GM12873 (cell line): Measurements from ENCODE around the gene CHL1.

ENCODE experiments used
- TF ChIP-seq, protein P1 (sequence below): IDR thresholded peaks from 2 replicates; pipeline ENCODE4 v1.5.1; 2012; ENCODE audit warnings: low read depth, mild to moderate bottlenecking, moderate library complexity, low read length, control low read depth; ENCODE audit not compliant: insufficient read depth; ENCODE audit errors: missing control alignments

Gene CHL1

DNA sequence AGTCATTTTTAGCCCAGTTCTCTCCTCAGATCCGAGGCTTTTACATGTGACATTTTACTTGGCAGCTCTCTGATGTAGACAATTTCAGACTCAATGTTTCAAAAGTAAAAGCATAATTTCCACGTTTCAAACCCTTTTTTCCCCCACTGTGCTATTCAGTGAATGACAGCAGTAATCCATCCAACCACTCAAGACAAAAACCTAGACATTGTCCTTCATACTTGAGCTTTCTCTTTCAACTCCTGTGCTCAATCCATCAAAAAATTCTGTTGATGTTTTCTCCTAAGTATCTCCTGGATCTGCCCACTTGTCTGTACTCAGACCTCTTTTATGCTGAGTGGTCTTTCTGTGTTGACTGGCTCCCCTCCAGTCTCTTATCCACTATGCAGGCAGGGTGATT lies 214.7 kb downstream of the CHL1 start:
- TF ChIP-seq, protein P1, sequence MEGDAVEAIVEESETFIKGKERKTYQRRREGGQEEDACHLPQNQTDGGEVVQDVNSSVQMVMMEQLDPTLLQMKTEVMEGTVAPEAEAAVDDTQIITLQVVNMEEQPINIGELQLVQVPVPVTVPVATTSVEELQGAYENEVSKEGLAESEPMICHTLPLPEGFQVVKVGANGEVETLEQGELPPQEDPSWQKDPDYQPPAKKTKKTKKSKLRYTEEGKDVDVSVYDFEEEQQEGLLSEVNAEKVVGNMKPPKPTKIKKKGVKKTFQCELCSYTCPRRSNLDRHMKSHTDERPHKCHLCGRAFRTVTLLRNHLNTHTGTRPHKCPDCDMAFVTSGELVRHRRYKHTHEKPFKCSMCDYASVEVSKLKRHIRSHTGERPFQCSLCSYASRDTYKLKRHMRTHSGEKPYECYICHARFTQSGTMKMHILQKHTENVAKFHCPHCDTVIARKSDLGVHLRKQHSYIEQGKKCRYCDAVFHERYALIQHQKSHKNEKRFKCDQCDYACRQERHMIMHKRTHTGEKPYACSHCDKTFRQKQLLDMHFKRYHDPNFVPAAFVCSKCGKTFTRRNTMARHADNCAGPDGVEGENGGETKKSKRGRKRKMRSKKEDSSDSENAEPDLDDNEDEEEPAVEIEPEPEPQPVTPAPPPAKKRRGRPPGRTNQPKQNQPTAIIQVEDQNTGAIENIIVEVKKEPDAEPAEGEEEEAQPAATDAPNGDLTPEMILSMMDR: no peak

DNA sequence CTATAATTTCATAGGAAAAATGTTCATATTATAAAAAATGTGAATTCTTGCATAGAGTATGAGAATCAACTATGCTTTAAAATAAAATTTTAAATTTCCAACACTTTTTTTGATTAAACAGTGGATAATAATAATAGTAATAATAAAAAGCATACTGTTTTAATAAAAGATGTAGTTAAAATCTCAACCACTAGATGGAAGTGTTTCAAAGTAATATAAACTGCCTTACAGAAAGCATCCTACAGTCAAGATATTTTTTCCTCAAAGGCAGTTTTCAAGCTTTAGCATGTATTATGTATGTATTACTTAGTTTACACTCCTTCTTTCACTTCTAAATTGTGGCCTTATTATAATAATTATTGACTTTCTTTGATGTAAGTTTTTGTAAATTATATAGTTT lies 217.5 kb downstream of the CHL1 start:
- TF ChIP-seq, protein P1: peak; percentile 27

DNA sequence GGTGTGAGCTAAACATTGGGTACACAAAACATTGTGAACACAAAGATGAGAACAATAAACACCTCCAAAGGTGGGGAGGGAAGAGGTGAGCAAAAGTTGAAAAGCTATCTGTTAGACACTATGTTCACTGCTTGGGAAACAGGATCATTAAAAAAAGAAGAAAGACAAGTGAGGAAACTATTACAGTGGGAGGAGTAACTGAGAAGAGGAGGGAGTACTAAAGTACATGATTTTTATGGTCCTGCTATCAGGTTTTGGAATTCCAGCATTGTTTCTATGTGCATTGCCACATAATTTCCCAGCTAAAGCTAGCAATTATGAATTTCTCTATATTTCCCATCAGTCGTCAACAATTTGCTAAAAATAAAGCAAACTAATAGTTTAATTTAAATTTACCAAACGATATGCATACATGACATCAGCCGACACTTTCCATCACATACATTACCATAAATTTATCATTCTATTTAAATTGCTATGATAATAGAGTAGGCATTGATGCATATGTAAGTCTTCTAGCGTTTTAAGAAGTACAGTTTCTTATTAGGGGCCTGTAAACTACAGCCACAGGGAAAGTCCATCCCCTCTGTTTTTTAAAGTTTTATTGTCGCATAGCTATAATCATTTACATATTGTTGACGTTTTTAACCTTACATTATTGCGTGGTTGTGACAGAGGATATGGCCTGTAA lies 221.8 kb downstream of the CHL1 start:
- TF ChIP-seq, protein P1: no peak

DNA sequence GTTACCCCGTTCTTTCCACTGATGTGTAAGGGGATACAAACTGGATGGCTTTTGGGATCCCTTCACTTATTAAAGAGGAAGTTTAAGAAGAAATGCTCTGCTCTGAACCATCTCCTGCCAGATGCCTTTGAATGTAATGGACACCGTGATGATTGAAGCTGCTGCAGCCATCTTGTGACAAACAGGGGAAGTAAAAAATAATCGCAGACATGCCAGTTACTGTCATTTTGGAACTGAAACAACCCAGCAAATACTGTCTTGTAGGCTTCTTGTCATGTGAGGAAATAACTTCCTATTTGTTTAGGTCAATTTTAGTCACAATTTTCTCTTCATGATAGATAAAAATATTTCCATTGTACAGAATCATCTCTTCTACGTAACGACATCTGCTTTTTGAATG lies 224.0 kb downstream of the CHL1 start:
- TF ChIP-seq, protein P1: no peak

DNA sequence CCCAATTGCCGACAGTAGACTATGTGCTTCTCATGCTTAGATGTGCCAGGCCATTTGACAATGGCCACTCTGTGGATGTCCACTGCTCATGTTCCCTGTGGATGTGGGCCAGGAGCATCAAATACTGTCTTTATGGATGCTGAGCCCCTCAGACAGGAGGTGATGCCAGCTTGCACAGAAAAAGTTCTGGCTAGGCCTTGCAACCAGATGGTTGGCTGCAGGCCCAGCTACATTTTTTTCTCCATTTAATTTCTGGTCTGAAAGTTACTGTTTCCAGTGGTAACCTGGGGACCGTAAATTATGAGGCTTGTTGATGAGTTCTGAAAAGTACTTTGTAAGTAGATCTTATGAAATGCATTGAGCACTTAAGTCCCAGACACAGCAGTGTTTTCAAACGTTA lies 228.5 kb downstream of the CHL1 start:
- TF ChIP-seq, protein P1: no peak

DNA sequence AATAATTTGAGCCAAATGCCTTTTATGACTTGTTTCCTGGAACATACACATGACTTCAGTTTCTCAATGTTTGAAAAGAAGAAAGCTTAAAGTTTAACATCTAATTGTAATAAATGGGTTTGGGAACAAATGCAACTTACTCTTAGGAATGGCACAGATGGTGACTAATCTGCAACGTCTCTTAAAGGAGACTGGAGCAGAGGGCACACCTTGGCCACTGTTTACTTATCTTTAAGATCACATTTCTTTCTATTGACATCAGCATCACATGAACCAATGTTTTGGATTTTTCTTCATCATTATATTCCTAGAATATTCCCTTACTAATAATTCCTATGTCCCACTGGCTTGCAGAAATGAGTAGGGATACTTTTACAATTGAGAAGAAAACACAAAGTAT lies 229.5 kb downstream of the CHL1 start:
- TF ChIP-seq, protein P1: no peak

DNA sequence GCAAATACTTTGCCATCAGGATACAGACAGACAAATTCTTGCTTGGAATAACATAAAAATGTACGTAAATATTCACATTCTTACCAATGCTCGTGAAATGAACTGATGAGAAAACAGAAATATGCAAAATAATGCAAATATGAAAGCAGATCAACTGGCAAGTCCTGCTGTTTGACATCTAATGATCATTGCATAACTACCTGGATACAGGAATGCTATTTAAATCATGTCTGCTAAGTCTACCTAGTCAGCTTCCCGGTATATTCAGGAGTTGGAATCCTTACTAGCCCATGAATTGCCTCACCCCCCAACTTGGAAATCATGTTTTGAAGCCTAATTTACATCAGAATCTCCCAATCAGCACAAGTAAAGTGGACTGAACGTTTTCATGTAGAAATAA lies 230.6 kb downstream of the CHL1 start:
- TF ChIP-seq, protein P1: no peak
